Brain microvascular endothelial cell (primary cell): ENCODE data around the gene NAE1.

Experiments
- DNase-seq: peaks from one replicate; pipeline ENCODE4 v3.0.0-alpha.2; 2020
- H3K27ac ChIP-seq: fragments of 250-450 bp; sonication (Bioruptor Pico); 2 replicates; pipeline ENCODE4 v1.5.1; 2020; ENCODE audit warnings: mild to moderate bottlenecking, moderate library complexity
- H3K27me3 ChIP-seq: fragments of 250-450 bp; sonication (Bioruptor Pico); replicated peaks from 2 replicates; pipeline ENCODE4 v1.5.1; 2020; ENCODE audit warnings: mild to moderate bottlenecking
- H3K36me3 ChIP-seq: fragments of 250-450 bp; sonication (Bioruptor Pico); replicated peaks from 2 replicates; pipeline ENCODE4 v1.5.1; 2020; ENCODE audit warnings: mild to moderate bottlenecking
- H3K4me3 ChIP-seq: 2 replicates; pipeline ENCODE4 v1.5.1; 2011; ENCODE audit warnings: low read depth, mild to moderate bottlenecking, control low read depth, low read length, moderate library complexity
- in situ Hi-C: cut with HindIII; loops from 2 replicates; pipeline ENCODE4 v1.10.0; 2017; ENCODE audit warnings: low sequenced_read_pairs, low pct_ligation_motif_present
- TF ChIP-seq, protein P1 (sequence below): IDR thresholded peaks from 2 replicates; pipeline ENCODE4 v1.5.1; 2011; ENCODE audit warnings: low read depth, mild to moderate bottlenecking, moderate library complexity, low read length, control low read depth, inconsistent platforms; ENCODE audit errors: missing control alignments

The NAE1 gene

DNA sequence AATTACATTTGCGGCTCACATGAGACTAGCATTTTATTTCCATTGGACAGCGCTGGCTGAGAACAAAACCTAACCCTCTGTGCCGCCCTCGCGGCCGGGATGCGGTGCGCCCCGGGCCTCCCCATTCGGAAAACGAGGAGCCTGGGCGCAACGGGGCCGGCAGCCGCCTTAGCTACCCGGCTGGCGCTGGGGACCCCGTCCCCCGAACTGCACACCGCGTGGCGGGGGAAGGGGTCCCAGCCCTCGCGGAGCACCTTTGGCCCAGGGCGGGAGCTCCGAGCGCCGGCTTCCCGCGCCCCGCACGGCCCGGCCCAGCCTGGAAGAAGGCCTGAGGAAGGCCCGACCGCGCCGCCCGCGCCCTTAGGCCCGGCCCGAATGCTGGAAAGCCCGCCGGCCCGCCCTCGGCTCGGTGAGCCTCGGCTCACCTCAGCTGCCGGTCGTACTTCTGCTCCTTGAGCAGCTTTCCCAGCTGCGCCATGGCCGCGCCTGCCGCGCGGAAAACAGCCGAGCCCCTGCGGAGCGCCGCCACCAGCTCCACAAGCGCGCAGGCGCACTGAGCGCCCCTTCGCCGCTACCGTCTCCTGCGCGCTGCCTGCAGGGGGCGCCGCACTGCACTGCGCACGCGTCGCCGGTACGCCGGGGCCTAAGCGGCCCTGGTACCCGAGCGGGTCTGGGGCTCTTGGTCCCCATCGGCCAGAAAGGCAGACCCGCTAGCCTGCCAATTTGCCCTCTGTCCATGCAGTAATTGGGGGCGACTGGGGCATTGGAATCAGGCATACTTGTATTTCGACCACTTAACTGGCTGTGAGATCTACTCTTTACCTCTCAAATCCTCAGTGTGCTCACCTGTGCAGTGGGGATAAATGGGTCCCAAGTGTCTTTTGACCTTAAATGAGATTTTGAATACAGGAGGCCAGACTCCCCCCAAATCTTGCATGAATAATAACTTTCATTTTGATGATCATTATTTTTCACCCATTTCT lies at the start of gene NAE1:
Gene NAE1 (minus strand): TSS at position 555 of the 983 bp plus-strand sequence. CDS start 77 bp downstream, at position 478.
- Histone ChIP-seq H3K27ac (peak within 1 kb of the TSS; percentile 35), H3K36me3 (peaks cover 10% of the 10 kb centered on the region), H3K27me3 (no peaks in the 10 kb centered on the region), H3K4me3 (peak within 1 kb of the TSS; percentile 68)
- DNase-seq: peak; percentile 59
- TF ChIP-seq, protein P1, sequence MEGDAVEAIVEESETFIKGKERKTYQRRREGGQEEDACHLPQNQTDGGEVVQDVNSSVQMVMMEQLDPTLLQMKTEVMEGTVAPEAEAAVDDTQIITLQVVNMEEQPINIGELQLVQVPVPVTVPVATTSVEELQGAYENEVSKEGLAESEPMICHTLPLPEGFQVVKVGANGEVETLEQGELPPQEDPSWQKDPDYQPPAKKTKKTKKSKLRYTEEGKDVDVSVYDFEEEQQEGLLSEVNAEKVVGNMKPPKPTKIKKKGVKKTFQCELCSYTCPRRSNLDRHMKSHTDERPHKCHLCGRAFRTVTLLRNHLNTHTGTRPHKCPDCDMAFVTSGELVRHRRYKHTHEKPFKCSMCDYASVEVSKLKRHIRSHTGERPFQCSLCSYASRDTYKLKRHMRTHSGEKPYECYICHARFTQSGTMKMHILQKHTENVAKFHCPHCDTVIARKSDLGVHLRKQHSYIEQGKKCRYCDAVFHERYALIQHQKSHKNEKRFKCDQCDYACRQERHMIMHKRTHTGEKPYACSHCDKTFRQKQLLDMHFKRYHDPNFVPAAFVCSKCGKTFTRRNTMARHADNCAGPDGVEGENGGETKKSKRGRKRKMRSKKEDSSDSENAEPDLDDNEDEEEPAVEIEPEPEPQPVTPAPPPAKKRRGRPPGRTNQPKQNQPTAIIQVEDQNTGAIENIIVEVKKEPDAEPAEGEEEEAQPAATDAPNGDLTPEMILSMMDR: peak; percentile 74
- in situ Hi-C loops: no loop called here

DNA sequence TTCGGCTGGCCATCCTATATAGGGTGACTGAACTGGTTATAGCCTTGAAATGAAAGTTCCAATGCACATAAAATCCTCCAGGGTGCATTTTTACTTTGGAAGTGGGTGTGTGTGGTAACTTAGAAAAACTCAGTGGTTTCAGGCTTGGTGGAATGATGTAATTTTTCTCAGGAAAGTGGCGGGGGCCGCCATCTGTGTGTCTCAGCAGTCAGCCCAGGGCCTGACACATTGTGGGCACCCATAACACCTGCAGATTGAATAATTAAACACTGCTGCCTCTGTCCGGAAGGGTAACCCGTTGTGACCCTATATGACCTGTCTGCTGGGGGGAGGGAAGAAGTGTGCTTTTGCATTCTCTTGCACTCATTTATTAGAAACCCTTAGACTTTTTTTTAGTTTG lies 47.3 kb upstream of the NAE1 start:
- DNase-seq: no peak
- Histone ChIP-seq H3K4me3 (no peak overlapping the region), H3K27ac (no peak overlapping the region), H3K36me3 (no peaks in the 10 kb centered on the region), H3K27me3 (no peaks in the 10 kb centered on the region)
- TF ChIP-seq, protein P1: no peak
- in situ Hi-C loops: no loop called here

DNA sequence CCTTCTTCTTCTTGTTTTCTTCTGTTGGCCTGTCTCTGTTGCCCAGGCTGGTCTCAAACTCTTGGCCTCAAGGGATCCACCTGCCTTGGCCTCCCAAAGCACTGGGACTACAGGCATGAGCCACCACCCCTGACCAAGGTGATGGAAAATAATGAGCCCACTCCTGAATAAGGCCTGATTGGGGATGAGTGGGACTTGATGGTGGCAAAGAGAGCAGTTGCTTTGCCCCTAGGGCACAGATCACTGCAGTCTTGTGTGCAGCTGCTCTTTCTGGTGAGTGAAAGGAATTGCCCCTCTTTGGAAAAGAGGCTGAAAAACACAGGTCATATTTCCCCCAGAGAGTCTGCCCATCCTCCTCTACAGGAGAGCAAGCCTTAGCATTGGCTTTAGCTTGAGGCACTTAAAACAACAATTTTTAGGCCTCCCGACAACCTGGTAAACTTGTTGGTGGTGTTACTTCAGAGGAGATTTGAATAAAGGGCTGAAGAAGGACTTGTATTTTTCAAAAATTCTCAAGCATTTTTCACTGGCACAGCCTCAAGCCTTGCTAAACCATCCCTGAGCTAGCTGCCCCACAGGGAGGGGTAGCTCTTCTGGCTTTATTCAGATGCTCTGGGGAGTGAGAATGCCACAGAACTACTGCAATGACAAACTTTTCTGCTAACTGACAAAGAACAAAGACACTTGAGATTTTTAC lies 43.5 kb upstream of the NAE1 start:
- Histone ChIP-seq H3K27me3 (no peaks in the 10 kb centered on the region), H3K36me3 (no peaks in the 10 kb centered on the region), H3K4me3 (no peak overlapping the region), H3K27ac (no peak overlapping the region)
- TF ChIP-seq, protein P1: no peak
- no peak for DNase-seq
- in situ Hi-C loops: no loop called here

DNA sequence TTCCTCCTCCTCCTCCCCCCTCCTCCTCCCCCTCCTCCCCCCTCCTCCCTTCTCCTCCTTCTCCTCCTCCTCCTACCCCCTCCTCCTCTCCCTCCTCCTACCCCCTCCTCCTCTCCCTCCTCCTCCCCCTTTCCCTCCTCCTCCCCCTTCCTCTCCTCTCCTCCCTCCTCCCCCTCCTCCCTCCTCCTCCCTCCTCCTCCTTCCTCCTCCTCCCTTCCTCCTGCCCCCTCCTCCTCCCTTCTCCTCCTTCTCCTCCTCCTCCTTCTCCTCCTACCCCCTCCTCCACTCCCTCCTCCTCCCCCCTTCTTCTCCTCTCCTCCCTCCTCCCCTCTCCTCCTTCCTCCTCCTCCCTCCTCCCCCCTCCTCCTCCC lies 42.9 kb upstream of the NAE1 start:
- Histone ChIP-seq H3K4me3 (no peak overlapping the region), H3K27me3 (no peaks in the 10 kb centered on the region), H3K27ac (no peak overlapping the region), H3K36me3 (no peaks in the 10 kb centered on the region)
- in situ Hi-C loops: no loop called here
- DNase-seq: no peak
- TF ChIP-seq, protein P1: no peak

DNA sequence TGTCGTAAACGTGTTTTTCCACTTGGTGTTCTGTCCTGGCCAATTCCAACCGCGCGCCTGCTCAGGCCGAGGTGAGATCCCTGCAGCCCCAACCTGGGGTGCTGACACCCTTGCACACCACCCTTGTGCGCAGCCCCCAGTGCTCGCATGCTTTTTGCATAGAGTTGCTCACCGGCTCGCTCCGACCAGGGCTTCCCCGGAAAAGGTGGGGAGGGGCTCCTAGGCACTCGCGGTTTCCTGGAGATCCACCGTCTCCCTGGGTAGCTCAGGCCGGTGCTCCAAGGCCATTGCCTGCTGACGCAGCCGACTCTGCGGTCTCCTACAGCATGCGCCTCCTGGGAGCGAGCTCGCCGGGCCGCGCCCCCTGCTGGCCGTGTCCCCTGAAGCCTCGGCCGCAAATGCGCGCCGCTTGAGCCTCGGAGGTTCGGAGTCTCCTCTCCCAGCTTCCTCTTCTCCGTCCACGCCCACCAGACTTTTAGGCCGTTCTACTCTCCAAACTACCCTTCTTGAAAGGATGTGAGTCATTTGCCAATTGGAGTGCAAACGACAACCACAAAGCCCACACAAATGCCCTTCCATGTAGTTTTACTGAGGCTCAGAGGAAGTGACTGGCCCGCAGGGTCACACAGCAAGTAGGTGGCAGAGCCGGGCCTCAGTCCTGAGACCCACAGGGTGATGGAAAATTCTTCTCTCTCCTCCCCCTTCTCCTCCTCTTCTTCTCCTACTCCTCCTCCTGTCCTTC lies 42.3 kb upstream of the NAE1 start:
- TF ChIP-seq, protein P1: peak; percentile 91

More for the DNA sequence above, 42.3 kb upstream of the NAE1 start:
- DNase-seq: peak; percentile 99
- Histone ChIP-seq H3K36me3 (no peaks in the 10 kb centered on the region), H3K27me3 (no peaks in the 10 kb centered on the region), H3K4me3 (peak overlapping the region; percentile 41), H3K27ac (peak overlapping the region; percentile 20)
- in situ Hi-C loops: no loop called here
